CD4-positive, alpha-beta T cell treated with Interferon alpha-2 for 1 hour (primary cell): ENCODE results near the gene PROX1.

ENCODE experiments used
- DNase-seq, 2 donors: peaks; one replicate each; pipeline ENCODE4 v3.0.0-alpha.2; 2020 to 2022

Gene PROX1

GRCh38 chr1:213987927-213988506, at the start of gene PROX1:
Gene PROX1, plus strand, starts transcription at chr1:213987973. Its CDS starts 8,563 bp downstream, at chr1:213996536.
- DNase-seq = peak in 1 of 2 donors; percentile 47

GRCh38 chr1:213938776-213939175, 49.0 kb upstream of the PROX1 start:
- no peak for DNase-seq

- no peak for DNase-seq
These were observed 47.9 kb upstream of the PROX1 start for GRCh38 chr1:213939888-213940287.

GRCh38 chr1:213940947-213941346, 46.8 kb upstream of the PROX1 start:
- no peak for DNase-seq

GRCh38 chr1:213942061-213942460, 45.7 kb upstream of the PROX1 start:
- no peak for DNase-seq

GRCh38 chr1:213947200-213947801, 40.5 kb upstream of the PROX1 start:
- DNase-seq = no peak

GRCh38 chr1:213951876-213952275, 35.9 kb upstream of the PROX1 start:
- no peak for DNase-seq

- no peak for DNase-seq
These were observed 34.0 kb upstream of the PROX1 start for GRCh38 chr1:213953806-213954205.

GRCh38 chr1:213956295-213956770, 31.4 kb upstream of the PROX1 start:
- DNase-seq = no peak

- DNase-seq = no peak
These were observed 29.4 kb upstream of the PROX1 start for GRCh38 chr1:213958346-213958745.

GRCh38 chr1:213960963-213961362, 26.8 kb upstream of the PROX1 start:
- DNase-seq = no peak

- DNase-seq = no peak
These were observed 25.3 kb upstream of the PROX1 start for GRCh38 chr1:213962508-213962907.

GRCh38 chr1:213966122-213966521, 21.7 kb upstream of the PROX1 start:
- DNase-seq = no peak

- DNase-seq = no peak
These were observed 19.5 kb upstream of the PROX1 start for GRCh38 chr1:213968146-213968825.

- no peak for DNase-seq
These were observed 17.7 kb upstream of the PROX1 start for GRCh38 chr1:213969958-213970555.

GRCh38 chr1:213972141-213972540, 15.6 kb upstream of the PROX1 start:
- DNase-seq = no peak

- no peak for DNase-seq
These were observed 14.6 kb upstream of the PROX1 start for GRCh38 chr1:213973129-213973528.

- no peak for DNase-seq
These were observed 10.9 kb upstream of the PROX1 start for GRCh38 chr1:213976665-213977485.

GRCh38 chr1:213977486-213977842, 10.3 kb upstream of the PROX1 start:
- DNase-seq = no peak

- no peak for DNase-seq
These were observed 9.9 kb upstream of the PROX1 start for GRCh38 chr1:213977909-213978308.

- no peak for DNase-seq
These were observed 7.8 kb upstream of the PROX1 start for GRCh38 chr1:213979751-213980586.

- DNase-seq = no peak
These were observed 6.9 kb upstream of the PROX1 start for GRCh38 chr1:213980906-213981305.
